Right lobe of liver (tissue), 6 donors: ENCODE data around the gene BCL11B. TPM values are rescaled to one million over a fixed set of nuclear protein-coding genes. Genes with fewer than 3 reads are reported as not detected.
A peak's percentile ranks its signal among the peaks of the same experiment; 100 is the strongest.

Source experiments
- ATAC-seq, 4 donors: fragments of 200-7000 bp; cut with Tn5 transposase; one replicate each; pipeline ENCODE4 v1.9.1; 2020; ENCODE audit warnings: mild to moderate bottlenecking in 4 of 4, moderate library complexity in 4 of 4
- DNase-seq, 3 donors: peaks; one replicate each; pipeline ENCODE4 v3.0.0-alpha.2; 2020
- H3K27ac ChIP-seq, 3 donors: fragments of 200-600 bp; one replicate each; pipeline ENCODE4 v1.8.0; 2022
- H3K27me3 ChIP-seq, 2 donors: fragments of 200-600 bp; one replicate each; pipeline ENCODE4 v1.8.0; 2022
- H3K36me3 ChIP-seq, 4 donors: fragments of 200-600 bp; sonication (generic) in 1 of 4; one replicate each; pipeline versions ENCODE4 v1.5.1 to v1.8.0; 2017 to 2022; ENCODE audit warnings: control low read depth in 1 of 4
- H3K4me1 ChIP-seq, 4 donors: fragments of 200-600 bp; sonication (generic) in 1 of 4; one replicate each; pipeline versions ENCODE4 v1.5.1 to v1.8.0; 2017 to 2022; ENCODE audit warnings: control low read depth in 1 of 4
- H3K4me3 ChIP-seq, 3 donors: fragments of 200-600 bp; one replicate each; pipeline ENCODE4 v1.8.0; 2022
- H3K9me3 ChIP-seq, 4 donors: fragments of 200-600 bp; sonication (generic) in 1 of 4; one replicate each; pipeline versions ENCODE4 v1.5.1 to v1.8.0; 2017 to 2022; ENCODE audit warnings: control low read depth in 1 of 4
- CTCF ChIP-seq, 4 donors: fragments of 200-600 bp in 3 of 4; fragments of 450-650 bp in 1 of 4; IDR thresholded peaks; one replicate each; pipeline versions ENCODE4 v1.5.1 to v1.8.0; 2016 to 2022; ENCODE audit warnings: antibody characterized with exemption in 4 of 4, mild to moderate bottlenecking in 2 of 4
- POLR2A ChIP-seq: fragments of 450-650 bp; IDR thresholded peaks from one replicate; pipeline ENCODE4 v1.6.1; 2017; ENCODE audit warnings: antibody characterized with exemption, mild to moderate bottlenecking
- WGBS: methylation state at CpG from one replicate; pipeline ENCODE4 v1.1.6; 2018; ENCODE audit warnings: low coverage, low lambda C conversion rate; ENCODE audit not compliant: insufficient coverage; ENCODE audit errors: missing lambda C conversion rate; 5-methylcytosine and 5-hydroxymethylcytosine counted together
- intact Hi-C, 2 donors: fragments of 100-400 bp; cut with DNase I; formaldehyde crosslinking; loops; one replicate each; pipeline versions ENCODE4 v1.11.2 to v1.14.1; 2022
- total RNA-seq, 6 experiments: library from RNA; depleted of rRNA in 2 of 6; stranded (reverse); fragments of >200 nt in 2 of 6; fragmentation: NEBNext Ultra II Directional in 3 of 6; extraction: Animal tissue kit (Norgen Biotek cat#: 25700) in 3 of 6; gene quantifications; one replicate each; pipeline versions ENCODE4 v1.1.0 to v1.2.4, GENCODE V29; 2016 to 2023
- donor health status: DM: no; HTN: yes; CAD: no.
- donor health status: DM: no; HTN: no; CAD: no.
- donor health status: DM: no; HTN: no; CAD: no.
- donor health status: DM: no; HTN: yes; CAD: no.
- donor health status: DM: no; HTN: yes; CAD: no.

BCL11B gene
- total RNA-seq, 6 experiments from 2014 or later = 0.04 to 0.61 (median 0.24) TPM

- H3K27me3 ChIP-seq = peaks cover 7 to 29% of the 10 kb centered on the region in 2 donors
- H3K4me1 ChIP-seq = peaks cover 0 to 35% (median 7%) of the 10 kb centered on the region in 4 donors
- no peak for TF ChIP-seq POLR2A
- TF ChIP-seq CTCF (IDR thresholded peaks at IDR 0.05) = peak in 3 of 4 donors; percentile 10 to 28 (median 21)
- no peaks in the 10 kb centered on the region for H3K36me3 ChIP-seq
- H3K27ac ChIP-seq = no peak overlapping the region
- ATAC-seq = peak; percentile 77 to 79 (median 78)
- intact Hi-C loops = no loop called here
- H3K4me3 ChIP-seq = peak overlapping the region; percentile 20 to 47 (median 25)
- no peaks in the 10 kb centered on the region for H3K9me3 ChIP-seq
- 3% methylated on average over 26 of the region's 69 CpGs for WGBS
- peak in 2 of 3 donors; percentile 62 to 74 for DNase-seq
Observed at GRCh38 chr14:99274346-99275221, 2.6 kb upstream of the BCL11B start.

GRCh38 chr14:99273766-99274345, 1.9 kb upstream of the BCL11B start:
- peaks cover 7 to 34% of the 10 kb centered on the region in 2 donors for H3K27me3 ChIP-seq
- intact Hi-C loops = no loop called here
- TF ChIP-seq POLR2A = no peak
- no peak for TF ChIP-seq CTCF (IDR thresholded peaks at IDR 0.05)
- 2% methylated on average over 30 of the region's 34 CpGs for WGBS
- DNase-seq (no peak), ATAC-seq (no peak)
- H3K36me3 ChIP-seq = no peaks in the 10 kb centered on the region
- H3K9me3 ChIP-seq = no peaks in the 10 kb centered on the region
- H3K27ac ChIP-seq = no peak overlapping the region
- peaks cover 0 to 35% (median 7%) of the 10 kb centered on the region in 4 donors for H3K4me1 ChIP-seq
- peak overlapping the region; percentile 20 to 47 (median 25) for H3K4me3 ChIP-seq

GRCh38 chr14:99272899-99273765, 1.1 kb upstream of the BCL11B start:
- DNase-seq = no peak
- peaks cover 0 to 35% (median 7%) of the 10 kb centered on the region in 4 donors for H3K4me1 ChIP-seq
- ATAC-seq = peak in 3 of 4 donors; percentile 8 to 30 (median 10)

More at GRCh38 chr14:99272899-99273765, 1.1 kb upstream of the BCL11B start:
- intact Hi-C loops = no loop called here
- Histone ChIP-seq H3K9me3 (no peaks in the 10 kb centered on the region), H3K4me3 (no peak overlapping the region), H3K27me3 (peaks cover 7 to 34% of the 10 kb centered on the region in 2 donors), H3K36me3 (no peaks in the 10 kb centered on the region), H3K27ac (no peak overlapping the region)
- no peak for TF ChIP-seq POLR2A
- TF ChIP-seq CTCF (IDR thresholded peaks at IDR 0.05) = no peak
- 7% methylated on average over 15 of the region's 53 CpGs for WGBS
